Panc1 (cell line): Measurements from ENCODE around the gene ADORA2B.

Source experiments
- CTCF ChIP-seq: fragments of 450-650 bp; IDR thresholded peaks from 2 replicates; pipeline ENCODE4 v1.5.1; 2017; ENCODE audit warnings: mild to moderate bottlenecking
- POLR2AphosphoS5 ChIP-seq: IDR thresholded peaks from 2 replicates; pipeline ENCODE4 v1.6.1; 2012; ENCODE audit warnings: mild to moderate bottlenecking, low read depth, low read length, moderate library complexity
- REST ChIP-seq, 2 experiments: IDR thresholded peaks; 2 replicates each; pipeline ENCODE4 v1.6.1; 2011 to 2012; ENCODE audit warnings: low read depth in 2 of 2, control low read depth in 1 of 2, low read length in 1 of 2, mild to moderate bottlenecking in 1 of 2, moderate library complexity in 1 of 2; ENCODE audit not compliant: insufficient read depth in 1 of 2
- SIN3A ChIP-seq: IDR thresholded peaks from 2 replicates; pipeline ENCODE4 v1.6.1; 2012; ENCODE audit warnings: low read depth, mild to moderate bottlenecking, low read length, moderate library complexity, borderline replicate concordance; ENCODE audit not compliant: insufficient read depth
- TCF7L2 ChIP-seq: IDR thresholded peaks from 2 replicates; pipeline ENCODE4 v1.6.1; 2011; ENCODE audit warnings: mild to moderate bottlenecking, low read depth, low read length, inconsistent platforms

GRCh38 chr17:15935891-15936290 lies 9.0 kb upstream of the ADORA2B start:
- no peak for TF ChIP-seq CTCF
- no peak for TF ChIP-seq SIN3A
- TF ChIP-seq POLR2AphosphoS5 = no peak
- no peak for TF ChIP-seq REST (IDR thresholded peaks at IDR 0.05; ENCODE audit: insufficient read depth in 1 of 2, low read depth in 2 of 2, low read length in 1 of 2)
- TF ChIP-seq TCF7L2 = no peak
